ENCODE data around the gene GAREM2.

GRCh38 chr2:26197516-26197915, 24.6 kb downstream of the GAREM2 start:
- TF ChIP-seq CTCF (IDR thresholded peaks at IDR 0.05) = no peak
- no peak for TF ChIP-seq POLR2A (IDR thresholded peaks at IDR 0.05)

Data from heart left ventricle (tissue), 13 donors.